GM23338 (cell line): ENCODE data around the gene SPA17. TPM values are rescaled to one million over a fixed set of nuclear protein-coding genes. Genes with fewer than 3 reads are reported as not detected.

Source experiments
- ATAC-seq: fragments of 200-7000 bp; cut with Tn5 transposase; 3 replicates; pipeline ENCODE4 v1.9.1; 2020
- DNase-seq: peaks from one replicate; pipeline ENCODE4 v3.0.0-alpha.2; 2015; ENCODE audit warnings: low spot score
- H2AFZ ChIP-seq: fragments of 200-600 bp; sonication (generic); 2 replicates; pipeline ENCODE4 v1.8.0; 2016; ENCODE audit warnings: antibody characterized with exemption, mild to moderate bottlenecking, moderate library complexity
- H3F3A ChIP-seq: fragments of 200-600 bp; sonication (generic); replicated peaks from 2 replicates; pipeline ENCODE4 v1.8.0; 2017; ENCODE audit warnings: antibody characterized with exemption, mixed run types, low read depth
- H3K27ac ChIP-seq: fragments of 200-600 bp; sonication (generic); 2 replicates; pipeline ENCODE4 v1.6.1; 2016; ENCODE audit warnings: low read depth
- H3K27me3 ChIP-seq: fragments of 200-600 bp; sonication (generic); 2 replicates; pipeline ENCODE4 v1.8.0; 2016; ENCODE audit warnings: mild to moderate bottlenecking, mixed run types, moderate library complexity; ENCODE audit not compliant: insufficient read depth
- H3K36me3 ChIP-seq: fragments of 200-600 bp; sonication (generic); 2 replicates; pipeline ENCODE4 v1.8.0; 2016; ENCODE audit warnings: mild to moderate bottlenecking; ENCODE audit not compliant: insufficient read depth
- H3K4me1 ChIP-seq: fragments of 200-600 bp; sonication (generic); 2 replicates; pipeline ENCODE4 v1.8.0; 2016; ENCODE audit warnings: mild to moderate bottlenecking, moderate library complexity; ENCODE audit not compliant: insufficient read depth
- H3K4me2 ChIP-seq: fragments of 200-600 bp; sonication (generic); 2 replicates; pipeline ENCODE4 v1.7.1; 2017; ENCODE audit warnings: mixed run types
- H3K4me3 ChIP-seq: fragments of 200-600 bp; sonication (generic); 2 replicates; pipeline ENCODE4 v1.6.1; 2016; ENCODE audit warnings: mixed run types
- H3K79me2 ChIP-seq: fragments of 200-600 bp; sonication (generic); replicated peaks from 2 replicates; pipeline ENCODE4 v1.8.0; 2017; ENCODE audit warnings: mild to moderate bottlenecking; ENCODE audit not compliant: insufficient read depth
- H3K9me2 ChIP-seq: fragments of 200-600 bp; sonication (generic); 2 replicates; pipeline ENCODE4 v1.8.0; 2017; ENCODE audit not compliant: insufficient read depth
- H4K20me1 ChIP-seq: fragments of 200-600 bp; sonication (generic); replicated peaks from 2 replicates; pipeline ENCODE4 v1.8.0; 2017; ENCODE audit warnings: mild to moderate bottlenecking; ENCODE audit not compliant: insufficient read depth
- H3K27ac Mint-ChIP-seq: 2 replicates; pipeline ENCODE4 v1.8.0; 2020; ENCODE audit warnings: inconsistent platforms, mild to moderate bottlenecking, moderate library complexity, mixed read lengths
- H3K27me3 Mint-ChIP-seq: 3 replicates; pipeline ENCODE4 v1.8.0; 2022; ENCODE audit warnings: low read depth, mild to moderate bottlenecking, moderate library complexity, mixed read lengths, inconsistent platforms; ENCODE audit not compliant: insufficient read depth, poor library complexity
- H3K36me3 Mint-ChIP-seq: 3 replicates; pipeline ENCODE4 v1.8.0; 2021; ENCODE audit warnings: low read depth, mild to moderate bottlenecking, inconsistent platforms, moderate library complexity, mixed read lengths
- H3K4me1 Mint-ChIP-seq: 3 replicates; pipeline ENCODE4 v1.8.0; 2020; ENCODE audit warnings: mild to moderate bottlenecking, inconsistent platforms, mixed read lengths
- H3K4me3 Mint-ChIP-seq: 3 replicates; pipeline ENCODE4 v1.8.0; 2021; ENCODE audit warnings: moderate library complexity, mild to moderate bottlenecking, inconsistent platforms, mixed read lengths
- H3K9me3 Mint-ChIP-seq: 3 replicates; pipeline ENCODE4 v1.8.0; 2020; ENCODE audit warnings: moderate library complexity, mild to moderate bottlenecking, inconsistent platforms, mixed read lengths
- CTCF ChIP-seq, 2 experiments: fragments of 200-600 bp in 1 of 2; sonication (generic) in 1 of 2; conservative IDR thresholded peaks; 2 replicates each; pipeline versions ENCODE4 v1.5.1 to v1.6.1; 2016 to 2017; ENCODE audit warnings: antibody characterized with exemption in 2 of 2, low read depth in 2 of 2, mild to moderate bottlenecking in 2 of 2, moderate library complexity in 1 of 2
- ETS1 ChIP-seq: IDR thresholded peaks from 2 replicates; pipeline ENCODE4 v1.6.1; 2016; ENCODE audit warnings: antibody characterized with exemption
- EZH2 ChIP-seq: fragments of 200-600 bp; sonication (generic); IDR thresholded peaks from one replicate; pipeline ENCODE4 v1.8.0; 2017; ENCODE audit warnings: antibody characterized with exemption, mild to moderate bottlenecking, low read depth; ENCODE audit not compliant: unreplicated experiment
- EZH2phosphoT487 ChIP-seq: fragments of 200-600 bp; sonication (generic); IDR thresholded peaks from one replicate; pipeline ENCODE4 v1.8.1; 2018; ENCODE audit warnings: antibody characterized with exemption; ENCODE audit not compliant: unreplicated experiment
- JUNB ChIP-seq: IDR thresholded peaks from one replicate; pipeline ENCODE4 v1.6.1; 2016; ENCODE audit warnings: antibody characterized with exemption; ENCODE audit not compliant: unreplicated experiment
- NANOG ChIP-seq: IDR thresholded peaks from 2 replicates; pipeline ENCODE4 v1.6.1; 2016; ENCODE audit warnings: antibody characterized with exemption, borderline replicate concordance
- POLR2AphosphoS5 ChIP-seq: IDR thresholded peaks from 2 replicates; pipeline ENCODE4 v1.6.1; 2016; ENCODE audit warnings: antibody characterized with exemption, low read depth
- REST ChIP-seq: IDR thresholded peaks from one replicate; pipeline ENCODE4 v1.6.1; 2018; ENCODE audit warnings: antibody characterized with exemption; ENCODE audit not compliant: unreplicated experiment
- STAT1 ChIP-seq: IDR thresholded peaks from one replicate; pipeline ENCODE4 v1.6.1; 2016; ENCODE audit warnings: antibody characterized with exemption; ENCODE audit not compliant: unreplicated experiment
- ZNF114 ChIP-seq: fragments of 250-450 bp; sonication (Bioruptor Pico); IDR thresholded peaks from 2 replicates; pipeline ENCODE4 v1.5.0; 2020; ENCODE audit warnings: mild to moderate bottlenecking, moderate library complexity
- polyA plus RNA-seq: library from polyadenylated mRNA; unstranded; fragments of >200 nt; fragmentation: Nextera tagmentation; extraction: Ambion mirVana; gene quantifications from 2 replicates; pipeline ENCODE4 v1.2.1, GENCODE V29; 2016
- total RNA-seq: library from RNA; depleted of rRNA; stranded (reverse); fragments of >200 nt; shearing (Covaris generic); gene quantifications from 2 replicates; pipeline ENCODE4 v1.2.3, GENCODE V29; 2014

Gene SPA17
- total and polyA plus RNA-seq, 2 experiments from 2014 or later = 3.2 to 14.9 TPM

GRCh38 chr11:124716591-124716990 lies 42.9 kb downstream of the SPA17 start (continued):
- TF ChIP-seq CTCF (conservative IDR thresholded peaks at IDR 0.05; ENCODE audit: low read depth in 2 of 2) (no peak), NANOG (no peak), ETS1 (no peak), JUNB (no peak), REST (no peak), ZNF114 (CRISPR knock-in tag) (no peak), STAT1 (no peak), EZH2 (no peak)

GRCh38 chr11:124717421-124717785 lies 43.7 kb downstream of the SPA17 start:
- Histone ChIP-seq H2AFZ (peak overlapping the region; percentile 95; the same call in 1 of the 2 replicates), H3F3A (no peaks in the 10 kb centered on the region), H3K9me2 (no peaks in the 10 kb centered on the region), H3K36me3 (no peaks in the 10 kb centered on the region), H3K4me3 (peak overlapping the region; percentile 76), H3K4me1 (peaks cover 14% of the 10 kb centered on the region; the same call in 1 of the 2 replicates), H3K27me3 (peaks cover 88% of the 10 kb centered on the region), H3K27ac (no peak overlapping the region), H3K4me2 (peak overlapping the region; percentile 88), H4K20me1 (no peaks in the 10 kb centered on the region; the same call in none of the 2 replicates), H3K79me2 (no peaks in the 10 kb centered on the region)
- H3K4me3 Mint-ChIP-seq = peak overlapping the region; percentile 85
- peaks cover 66% of the 10 kb centered on the region for H3K27me3 Mint-ChIP-seq
- H3K4me1 Mint-ChIP-seq = peaks cover 34% of the 10 kb centered on the region
- DNase-seq (no peak), ATAC-seq (no peak)
- no peaks in the 10 kb centered on the region for H3K9me3 Mint-ChIP-seq
- H3K27ac Mint-ChIP-seq = no peak overlapping the region
- H3K36me3 Mint-ChIP-seq = no peaks in the 10 kb centered on the region
- TF ChIP-seq NANOG (no peak), CTCF (conservative IDR thresholded peaks at IDR 0.05; ENCODE audit: low read depth in 2 of 2) (no peak), POLR2AphosphoS5 (no peak), ETS1 (no peak), STAT1 (no peak), EZH2phosphoT487 (no peak), ZNF114 (CRISPR knock-in tag) (no peak)
